ENCODE data around the gene TAS2R31. TPM values are rescaled to one million over a fixed set of nuclear protein-coding genes. Genes with fewer than 3 reads are reported as not detected.

TAS2R31 gene
- total and polyA plus RNA-seq, 2 of the 4 experiments (the other 2 are of a cell fraction): 0.24 to 4.3 TPM

DNA sequence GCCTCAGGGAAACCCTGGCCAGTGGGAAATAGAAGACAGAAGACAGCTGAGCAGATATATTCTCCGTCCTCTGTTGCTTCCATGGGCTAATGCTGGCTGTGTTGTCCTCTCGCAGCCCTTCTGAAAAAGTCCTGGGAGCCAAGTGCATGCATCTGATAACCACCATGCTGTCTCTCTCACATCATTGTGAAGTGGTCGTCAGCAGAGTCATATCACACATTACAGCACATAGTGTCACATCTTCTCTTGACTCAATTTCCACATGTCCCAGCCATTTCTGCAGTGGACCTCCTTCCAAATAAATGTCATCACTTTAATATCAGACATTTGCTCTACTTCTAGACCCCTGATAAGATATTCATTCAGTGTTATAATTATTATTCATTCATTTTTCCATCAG lies 36.9 kb downstream of the TAS2R31 start:
- no peaks in the 10 kb centered on the region; a peak in 2 of 4 replicates for H3K79me1 ChIP-seq (ENCODE audit: low read depth in 1 of 2, low read length in 2 of 2)
- CTCF ChIA-PET: no interaction called here
- H3K23ac ChIP-seq (ENCODE audit: low read depth, low read length): no peak overlapping the region
- no peak for DNase-seq
- H4K20me1 ChIP-seq (ENCODE audit: insufficient read depth, low read length): no peaks in the 10 kb centered on the region
- H2BK5ac ChIP-seq (ENCODE audit: low read depth, low read length, poor library complexity, severe bottlenecking): no peak overlapping the region
- peaks cover 6% of the 10 kb centered on the region; the same call in 1 of the 2 replicates for H3K36me3 ChIP-seq (ENCODE audit: control insufficient read depth, insufficient read depth, low read length)
- H3K9me1 ChIP-seq (ENCODE audit: insufficient read depth, low read length): no peaks in the 10 kb centered on the region
- H3K18ac ChIP-seq (ENCODE audit: low read depth, low read length): no peak overlapping the region
- no peak overlapping the region for H2AK9ac ChIP-seq (replicated peaks; ENCODE audit: low read depth, low read length, poor library complexity)
- no peak overlapping the region for H2BK15ac ChIP-seq (ENCODE audit: low read depth, low read length)
- in situ Hi-C loops (cut with MboI; ENCODE audit: low sequenced_read_pairs) (no loop called here), intact Hi-C loops (cut with micrococcal nuclease) (no loop called here), dilution Hi-C loops (cut with HindIII; ENCODE audit: low sequenced_read_pairs, unreplicated experiment) (no loop called here)
- H2BK120ac ChIP-seq (ENCODE audit: low read depth, low read length): no peak overlapping the region
- no peak for ATAC-seq (ENCODE audit: low read depth)
- peaks cover 4% of the 10 kb centered on the region; the same call in 1 of the 2 replicates for H3K9me3 ChIP-seq (ENCODE audit: control insufficient read depth, insufficient read depth, low read length)
- no peak overlapping the region for H3K27ac ChIP-seq (ENCODE audit: insufficient read depth, low read length)
- H3K4me3 ChIP-seq (ENCODE audit: insufficient read depth, low read depth, low read length): no peak overlapping the region
- no peak for TF ChIP-seq USF2 (IDR thresholded peaks at IDR 0.05; ENCODE audit: low read depth, low read length)
- TF ChIP-seq NFE2L2 (IDR thresholded peaks at IDR 0.05; ENCODE audit: low read depth, low read length): no peak
- no peak for TF ChIP-seq CHD1 (IDR thresholded peaks at IDR 0.05; ENCODE audit: low read depth, low read length)
- TF ChIP-seq MAFK (IDR thresholded peaks at IDR 0.05; ENCODE audit: low read depth, low read length): no peak
- no peak for TF ChIP-seq RCOR1 (IDR thresholded peaks at IDR 0.05; ENCODE audit: insufficient replicate concordance, low read length)
- no peak overlapping the region for H3K9ac ChIP-seq (ENCODE audit: low read depth, low read length)
- H4K8ac ChIP-seq (ENCODE audit: low read depth in 2 of 2, low read length in 2 of 2): no peak overlapping the region
- no peak overlapping the region for H3K4ac ChIP-seq (ENCODE audit: low read depth, low read length)
- H2AK5ac ChIP-seq (ENCODE audit: low read depth, low read length): no peak overlapping the region
- no peaks in the 10 kb centered on the region for H3K4me1 ChIP-seq (ENCODE audit: control insufficient read depth, insufficient read depth, low read length)
- BruUV-seq (replicated peaks): no TSS peak
- H3K56ac ChIP-seq (ENCODE audit: extremely low read depth, insufficient read depth, low read length): no peak overlapping the region
- H3K4me2 ChIP-seq (ENCODE audit: low read depth, low read length): no peak overlapping the region
- H3K27me3 ChIP-seq (ENCODE audit: control insufficient read depth, insufficient read depth, low read length): no peaks in the 10 kb centered on the region
- POLR2A ChIA-PET (ENCODE audit: unreplicated experiment): no interaction called here
- WGBS, 2 experiments (ENCODE audit: extremely low coverage in 2 of 2, insufficient read length in 1 of 2): 69% methylated on average over 2 of the region's 3 CpGs; no CpG with 5 or more reads in 1 of the 2 experiments
- no peak overlapping the region for H2BK20ac ChIP-seq (ENCODE audit: low read depth, low read length)
- H4K5ac ChIP-seq (ENCODE audit: low read depth, low read length): no peak overlapping the region
- H2AFZ ChIP-seq (replicated peaks; ENCODE audit: low read length, poor library complexity): no peak overlapping the region
- no peak overlapping the region for H3K14ac ChIP-seq (replicated peaks; ENCODE audit: low read depth, low read length)
- H4K91ac ChIP-seq (ENCODE audit: insufficient read depth, low read depth, low read length): no peak overlapping the region
